ENCODE measurements around the gene PTPN23. TPM values are rescaled to one million over a fixed set of nuclear protein-coding genes. Genes with fewer than 3 reads are reported as not detected.

PTPN23 gene
- total and polyA plus RNA-seq, 5 donors from 2014 or later = 1.0 to 54.2 (median 2.7) TPM

- Histone ChIP-seq H3K27ac (ENCODE audit: insufficient read depth, low read length, poor library complexity, severe bottlenecking) (no peak overlapping the region), H3K36me3 (ENCODE audit: control insufficient read depth, insufficient read depth, low read length) (peaks cover 37% of the 10 kb centered on the region), H3K4me3 (ENCODE audit: low read depth, low read length) (no peak overlapping the region), H3K9me3 (ENCODE audit: control insufficient read depth in 2 of 2, low read length in 2 of 2) (no peaks in the 10 kb centered on the region), H3K27me3 (ENCODE audit: control insufficient read depth, insufficient read depth, low read length) (no peaks in the 10 kb centered on the region), H3K4me1 (ENCODE audit: control insufficient read depth, insufficient read depth, low read length, poor library complexity, severe bottlenecking) (peaks cover 12% of the 10 kb centered on the region)
- ATAC-seq (ENCODE audit: low read depth in 2 of 2) (no peak), DNase-seq (no peak)
- peaks cover 10% of the 10 kb centered on the region for H3K36me3 Mint-ChIP-seq
- H3K4me1 Mint-ChIP-seq = peaks cover 4 to 17% (median 9%) of the 10 kb centered on the region in 4 donors
- no peak overlapping the region for H3K4me3 Mint-ChIP-seq
- no peaks in the 10 kb centered on the region for H3K27me3 Mint-ChIP-seq
- H3K9me3 Mint-ChIP-seq = peaks cover 0 to 2% (median 0%) of the 10 kb centered on the region in 7 donors
- H3K27ac Mint-ChIP-seq = peak overlapping the region in 2 of 3 donors; percentile 78 to 90
Observed at GRCh38 chr3:47419083-47420043, 38.5 kb downstream of the PTPN23 start.

- H3K27me3 Mint-ChIP-seq = no peaks in the 10 kb centered on the region
- Histone ChIP-seq H3K27ac (ENCODE audit: insufficient read depth, low read length, poor library complexity, severe bottlenecking) (no peak overlapping the region), H3K4me3 (ENCODE audit: low read depth, low read length) (no peak overlapping the region), H3K9me3 (ENCODE audit: control insufficient read depth in 2 of 2, low read length in 2 of 2) (no peaks in the 10 kb centered on the region), H3K4me1 (ENCODE audit: control insufficient read depth, insufficient read depth, low read length, poor library complexity, severe bottlenecking) (peaks cover 12% of the 10 kb centered on the region), H3K36me3 (ENCODE audit: control insufficient read depth, insufficient read depth, low read length) (peaks cover 37% of the 10 kb centered on the region), H3K27me3 (ENCODE audit: control insufficient read depth, insufficient read depth, low read length) (no peaks in the 10 kb centered on the region)
- no peak for ATAC-seq (ENCODE audit: low read depth in 2 of 2)
- peaks cover 12% of the 10 kb centered on the region for H3K36me3 Mint-ChIP-seq
- H3K27ac Mint-ChIP-seq = no peak overlapping the region
- peaks cover 4 to 17% (median 9%) of the 10 kb centered on the region in 4 donors for H3K4me1 Mint-ChIP-seq
- peaks cover 0 to 2% (median 0%) of the 10 kb centered on the region in 7 donors for H3K9me3 Mint-ChIP-seq
- H3K4me3 Mint-ChIP-seq = no peak overlapping the region
- DNase-seq = no peak
Observed at GRCh38 chr3:47420044-47420430, 39.2 kb downstream of the PTPN23 start.

GRCh38 chr3:47420511-47421484, 40.0 kb downstream of the PTPN23 start:
- peaks cover 12% of the 10 kb centered on the region for H3K4me1 ChIP-seq (ENCODE audit: control insufficient read depth, insufficient read depth, low read length, poor library complexity, severe bottlenecking)
- peak overlapping the region; percentile 80 for H3K27ac ChIP-seq (ENCODE audit: insufficient read depth, low read length, poor library complexity, severe bottlenecking)
- H3K36me3 ChIP-seq (ENCODE audit: control insufficient read depth, insufficient read depth, low read length) = peaks cover 37% of the 10 kb centered on the region
- H3K27me3 Mint-ChIP-seq = no peaks in the 10 kb centered on the region
- peak overlapping the region in 3 of 4 donors; percentile 75 to 85 (median 78) for H3K4me3 Mint-ChIP-seq
- peaks cover 15% of the 10 kb centered on the region for H3K36me3 Mint-ChIP-seq
- H3K4me3 ChIP-seq (ENCODE audit: low read depth, low read length) = peak overlapping the region; percentile 9
- H3K4me1 Mint-ChIP-seq = peaks cover 4 to 17% (median 9%) of the 10 kb centered on the region in 4 donors
- DNase-seq = peak; percentile 78 to 93 (median 86)
- no peaks in the 10 kb centered on the region for H3K9me3 ChIP-seq (ENCODE audit: control insufficient read depth in 2 of 2, low read length in 2 of 2)
- peak overlapping the region; percentile 98 to 100 (median 99) for H3K27ac Mint-ChIP-seq
- H3K9me3 Mint-ChIP-seq = peaks cover 0 to 2% (median 0%) of the 10 kb centered on the region in 7 donors
- ATAC-seq (ENCODE audit: low read depth in 2 of 2) = peak; percentile 93 to 95
- H3K27me3 ChIP-seq (ENCODE audit: control insufficient read depth, insufficient read depth, low read length) = no peaks in the 10 kb centered on the region

GRCh38 chr3:47421741-47422649, 41.2 kb downstream of the PTPN23 start:
- H3K4me3 ChIP-seq (ENCODE audit: low read depth, low read length) = no peak overlapping the region
- peaks cover 36% of the 10 kb centered on the region for H3K36me3 ChIP-seq (ENCODE audit: control insufficient read depth, insufficient read depth, low read length)
- Mint-ChIP-seq H3K27ac (peak overlapping the region; percentile 98 to 100 (median 99)), H3K27me3 (no peaks in the 10 kb centered on the region), H3K4me1 (peaks cover 4 to 17% (median 9%) of the 10 kb centered on the region in 4 donors), H3K36me3 (peaks cover 15% of the 10 kb centered on the region), H3K9me3 (peaks cover 0 to 2% (median 0%) of the 10 kb centered on the region in 7 donors), H3K4me3 (peak overlapping the region in 1 of 4 donors; percentile 78)
- H3K27me3 ChIP-seq (ENCODE audit: control insufficient read depth, insufficient read depth, low read length) = no peaks in the 10 kb centered on the region
- H3K9me3 ChIP-seq (ENCODE audit: control insufficient read depth in 2 of 2, low read length in 2 of 2) = no peaks in the 10 kb centered on the region
- peak overlapping the region; percentile 80 for H3K27ac ChIP-seq (ENCODE audit: insufficient read depth, low read length, poor library complexity, severe bottlenecking)
- no peak for ATAC-seq (ENCODE audit: low read depth in 2 of 2)
- peak in 1 of 3 donors; percentile 17 for DNase-seq
- H3K4me1 ChIP-seq (ENCODE audit: control insufficient read depth, insufficient read depth, low read length, poor library complexity, severe bottlenecking) = peaks cover 12% of the 10 kb centered on the region

- Histone ChIP-seq H3K9me3 (ENCODE audit: control insufficient read depth in 2 of 2, low read length in 2 of 2) (no peaks in the 10 kb centered on the region), H3K4me1 (ENCODE audit: control insufficient read depth, insufficient read depth, low read length, poor library complexity, severe bottlenecking) (peaks cover 12% of the 10 kb centered on the region), H3K27ac (ENCODE audit: insufficient read depth, low read length, poor library complexity, severe bottlenecking) (no peak overlapping the region), H3K4me3 (ENCODE audit: low read depth, low read length) (no peak overlapping the region), H3K27me3 (ENCODE audit: control insufficient read depth, insufficient read depth, low read length) (no peaks in the 10 kb centered on the region), H3K36me3 (ENCODE audit: control insufficient read depth, insufficient read depth, low read length) (peaks cover 43% of the 10 kb centered on the region)
- Mint-ChIP-seq H3K27ac (peak overlapping the region; percentile 29 to 66 (median 31)), H3K27me3 (no peaks in the 10 kb centered on the region), H3K4me1 (peaks cover 4 to 17% (median 9%) of the 10 kb centered on the region in 4 donors), H3K36me3 (peaks cover 15% of the 10 kb centered on the region), H3K9me3 (peaks cover 0 to 2% (median 0%) of the 10 kb centered on the region in 7 donors), H3K4me3 (no peak overlapping the region)
- ATAC-seq (ENCODE audit: low read depth in 2 of 2) (no peak), DNase-seq (no peak)
Observed at GRCh38 chr3:47422743-47423142, 41.9 kb downstream of the PTPN23 start.

GRCh38 chr3:47423548-47424145, 42.8 kb downstream of the PTPN23 start:
- peaks cover 50% of the 10 kb centered on the region for H3K36me3 ChIP-seq (ENCODE audit: control insufficient read depth, insufficient read depth, low read length)

More at GRCh38 chr3:47423548-47424145, 42.8 kb downstream of the PTPN23 start:
- ATAC-seq (ENCODE audit: low read depth in 2 of 2) = no peak
- peaks cover 4 to 17% (median 9%) of the 10 kb centered on the region in 4 donors for H3K4me1 Mint-ChIP-seq
- H3K4me3 Mint-ChIP-seq = no peak overlapping the region
- H3K4me3 ChIP-seq (ENCODE audit: low read depth, low read length) = no peak overlapping the region
- H3K4me1 ChIP-seq (ENCODE audit: control insufficient read depth, insufficient read depth, low read length, poor library complexity, severe bottlenecking) = peaks cover 12% of the 10 kb centered on the region
- peaks cover 0 to 2% (median 0%) of the 10 kb centered on the region in 7 donors for H3K9me3 Mint-ChIP-seq
- peaks cover 16% of the 10 kb centered on the region for H3K36me3 Mint-ChIP-seq
- no peak for DNase-seq
- H3K27ac ChIP-seq (ENCODE audit: insufficient read depth, low read length, poor library complexity, severe bottlenecking) = no peak overlapping the region
- no peaks in the 10 kb centered on the region for H3K27me3 Mint-ChIP-seq
- no peaks in the 10 kb centered on the region for H3K9me3 ChIP-seq (ENCODE audit: control insufficient read depth in 2 of 2, low read length in 2 of 2)
- H3K27ac Mint-ChIP-seq = no peak overlapping the region
- H3K27me3 ChIP-seq (ENCODE audit: control insufficient read depth, insufficient read depth, low read length) = no peaks in the 10 kb centered on the region

Data from CD4-positive, CD25-positive, alpha-beta regulatory T cell (primary cell).